HEK293 (cell line): ENCODE measurements around the gene CNR1.

Experiments used
- BCL11A ChIP-seq: fragments of 450-650 bp; formaldehyde crosslinking; IDR thresholded peaks from 2 replicates; pipeline ENCODE4 v1.5.1; 2016; ENCODE audit warnings: low read depth, missing biosample characterization, missing genetic modification characterization
- BCL11B ChIP-seq: fragments of 450-650 bp; formaldehyde crosslinking; IDR thresholded peaks from 2 replicates; pipeline ENCODE4 v1.5.1; 2016; ENCODE audit warnings: low read depth, missing biosample characterization, missing genetic modification characterization
- GLIS1 ChIP-seq: fragments of 450-650 bp; formaldehyde crosslinking; IDR thresholded peaks from 2 replicates; pipeline ENCODE4 v1.5.1; 2016; ENCODE audit warnings: missing biosample characterization, missing genetic modification characterization
- GLIS2 ChIP-seq: fragments of 450-650 bp; formaldehyde crosslinking; IDR thresholded peaks from 2 replicates; pipeline ENCODE4 v1.5.1; 2016; ENCODE audit warnings: missing biosample characterization, missing genetic modification characterization
- HOXC10 ChIP-seq: sonication (generic); formaldehyde crosslinking; IDR thresholded peaks from 2 replicates; pipeline ENCODE4 v1.8.1; 2023; ENCODE audit warnings: mild to moderate bottlenecking, missing genetic modification reagents
- KLF17 ChIP-seq: fragments of 450-650 bp; formaldehyde crosslinking; IDR thresholded peaks from 2 replicates; pipeline ENCODE4 v1.5.1; 2016; ENCODE audit warnings: missing biosample characterization, missing genetic modification characterization
- OVOL3 ChIP-seq: fragments of 450-650 bp; formaldehyde crosslinking; IDR thresholded peaks from 2 replicates; pipeline ENCODE4 v1.5.1; 2016; ENCODE audit warnings: missing biosample characterization, missing genetic modification characterization
- PRDM1 ChIP-seq: fragments of 450-650 bp; formaldehyde crosslinking; IDR thresholded peaks from 2 replicates; pipeline ENCODE4; 2016; ENCODE audit warnings: missing biosample characterization, missing genetic modification characterization
- YY2 ChIP-seq: fragments of 450-650 bp; formaldehyde crosslinking; IDR thresholded peaks from 2 replicates; pipeline ENCODE4 v1.5.1; 2016; ENCODE audit warnings: missing biosample characterization, missing genetic modification characterization
- ZFHX2 ChIP-seq: fragments of 450-650 bp; formaldehyde crosslinking; conservative IDR thresholded peaks from 2 replicates; pipeline ENCODE4 v1.5.1; 2016; ENCODE audit warnings: missing biosample characterization, missing genetic modification characterization
- ZFP3 ChIP-seq: fragments of 450-650 bp; formaldehyde crosslinking; IDR thresholded peaks from 2 replicates; pipeline ENCODE4 v1.5.1; 2016; ENCODE audit warnings: low read depth, missing biosample characterization, missing genetic modification characterization
- ZIC2 ChIP-seq: fragments of 450-650 bp; formaldehyde crosslinking; IDR thresholded peaks from 2 replicates; pipeline ENCODE4 v1.5.1; 2016; ENCODE audit warnings: missing biosample characterization, missing genetic modification characterization
- ZNF10 ChIP-seq: fragments of 450-650 bp; formaldehyde crosslinking; IDR thresholded peaks from 2 replicates; pipeline ENCODE4 v1.5.1; 2017; ENCODE audit warnings: missing biosample characterization, missing genetic modification characterization
- ZNF112 ChIP-seq: fragments of 450-650 bp; formaldehyde crosslinking; IDR thresholded peaks from 2 replicates; pipeline ENCODE4 v1.5.0; 2017; ENCODE audit warnings: missing biosample characterization, missing genetic modification characterization
- ZNF114 ChIP-seq: fragments of 450-650 bp; formaldehyde crosslinking; IDR thresholded peaks from 2 replicates; pipeline ENCODE4 v1.5.0; 2017; ENCODE audit warnings: missing biosample characterization, missing genetic modification characterization
- ZNF2 ChIP-seq: fragments of 450-650 bp; formaldehyde crosslinking; IDR thresholded peaks from 2 replicates; pipeline ENCODE4 v1.5.1; 2016; ENCODE audit warnings: missing biosample characterization, missing genetic modification characterization
- ZNF202 ChIP-seq: fragments of 450-650 bp; formaldehyde crosslinking; IDR thresholded peaks from 2 replicates; pipeline ENCODE4 v1.5.1; 2016; ENCODE audit warnings: missing biosample characterization, missing genetic modification characterization, borderline replicate concordance
- ZNF24 ChIP-seq: fragments of 450-650 bp; formaldehyde crosslinking; IDR thresholded peaks from 2 replicates; pipeline ENCODE4 v1.5.1; 2016; ENCODE audit warnings: missing biosample characterization, missing genetic modification characterization
- ZNF335 ChIP-seq: fragments of 450-650 bp; formaldehyde crosslinking; conservative IDR thresholded peaks from 2 replicates; pipeline ENCODE4 v1.5.1; 2016; ENCODE audit warnings: missing biosample characterization, missing genetic modification characterization
- ZNF341 ChIP-seq: fragments of 450-650 bp; formaldehyde crosslinking; IDR thresholded peaks from 2 replicates; pipeline ENCODE4; 2016; ENCODE audit warnings: low read depth, missing biosample characterization, missing genetic modification characterization
- ZNF354C ChIP-seq: fragments of 450-650 bp; formaldehyde crosslinking; IDR thresholded peaks from 2 replicates; pipeline ENCODE4 v1.5.1; 2016; ENCODE audit warnings: missing biosample characterization, missing genetic modification characterization, low read depth, borderline replicate concordance
- ZNF416 ChIP-seq: fragments of 450-650 bp; formaldehyde crosslinking; IDR thresholded peaks from 2 replicates; pipeline ENCODE4 v1.5.1; 2016; ENCODE audit warnings: missing biosample characterization, missing genetic modification characterization
- ZNF521 ChIP-seq: fragments of 450-650 bp; formaldehyde crosslinking; IDR thresholded peaks from 2 replicates; pipeline ENCODE4 v1.5.1; 2017; ENCODE audit warnings: missing biosample characterization, mild to moderate bottlenecking, missing genetic modification characterization
- ZNF529 ChIP-seq: fragments of 450-650 bp; formaldehyde crosslinking; IDR thresholded peaks from 2 replicates; pipeline ENCODE4 v1.5.1; 2017; ENCODE audit warnings: missing genetic modification characterization, missing biosample characterization; ENCODE audit not compliant: insufficient replicate concordance
- ZNF548 ChIP-seq: fragments of 450-650 bp; formaldehyde crosslinking; IDR thresholded peaks from 2 replicates; pipeline ENCODE4 v1.5.1; 2016; ENCODE audit warnings: missing biosample characterization, missing genetic modification characterization
- ZNF549 ChIP-seq: fragments of 450-650 bp; IDR thresholded peaks from 2 replicates; pipeline ENCODE4 v1.5.1; 2018; ENCODE audit warnings: missing biosample characterization, missing genetic modification characterization, mild to moderate bottlenecking, inconsistent platforms, moderate library complexity
- ZNF560 ChIP-seq: fragments of 450-650 bp; formaldehyde crosslinking; IDR thresholded peaks from 2 replicates; pipeline ENCODE4 v1.5.1; 2017; ENCODE audit warnings: missing biosample characterization, missing genetic modification characterization, borderline replicate concordance
- ZNF585B ChIP-seq: fragments of 450-650 bp; formaldehyde crosslinking; IDR thresholded peaks from 2 replicates; pipeline ENCODE4 v1.5.1; 2016; ENCODE audit warnings: missing biosample characterization, missing genetic modification characterization
- ZNF660 ChIP-seq: fragments of 450-650 bp; IDR thresholded peaks from 2 replicates; pipeline ENCODE4 v1.5.1; 2018; ENCODE audit warnings: missing biosample characterization, mild to moderate bottlenecking, missing genetic modification characterization
- ZNF701 ChIP-seq: fragments of 450-650 bp; formaldehyde crosslinking; IDR thresholded peaks from 2 replicates; pipeline ENCODE4 v1.5.1; 2016; ENCODE audit warnings: missing biosample characterization, missing genetic modification characterization
- ZNF747 ChIP-seq: fragments of 450-650 bp; formaldehyde crosslinking; IDR thresholded peaks from 2 replicates; pipeline ENCODE4 v1.5.1; 2016; ENCODE audit warnings: missing biosample characterization, missing genetic modification characterization
- ZSCAN16 ChIP-seq: fragments of 450-650 bp; formaldehyde crosslinking; IDR thresholded peaks from 2 replicates; pipeline ENCODE4 v1.5.1; 2016; ENCODE audit warnings: missing biosample characterization, missing genetic modification characterization
- ZSCAN23 ChIP-seq: fragments of 450-650 bp; formaldehyde crosslinking; IDR thresholded peaks from 2 replicates; pipeline ENCODE4 v1.5.1; 2016; ENCODE audit warnings: missing biosample characterization, missing genetic modification characterization
- ZSCAN30 ChIP-seq: fragments of 450-650 bp; IDR thresholded peaks from 2 replicates; pipeline ENCODE4 v1.5.1; 2018; ENCODE audit warnings: missing biosample characterization, mild to moderate bottlenecking, missing genetic modification characterization, moderate library complexity
- ZSCAN5A ChIP-seq: fragments of 450-650 bp; formaldehyde crosslinking; IDR thresholded peaks from 2 replicates; pipeline ENCODE4 v1.5.1; 2016; ENCODE audit warnings: missing biosample characterization, missing genetic modification characterization
- TF ChIP-seq, protein P1 (sequence below): fragments of 450-650 bp; formaldehyde crosslinking; IDR thresholded peaks from 2 replicates; pipeline ENCODE4 v1.5.1; 2016; ENCODE audit warnings: missing biosample characterization, missing genetic modification characterization
- TF ChIP-seq, protein P2 (sequence below): fragments of 450-650 bp; formaldehyde crosslinking; IDR thresholded peaks from 2 replicates; pipeline ENCODE4; 2016; ENCODE audit warnings: missing biosample characterization, missing genetic modification characterization

CNR1 gene

GRCh38 chr6:88166493-88167351 is 575 bp upstream of the CNR1 start (continued):
- TF ChIP-seq, protein P1, sequence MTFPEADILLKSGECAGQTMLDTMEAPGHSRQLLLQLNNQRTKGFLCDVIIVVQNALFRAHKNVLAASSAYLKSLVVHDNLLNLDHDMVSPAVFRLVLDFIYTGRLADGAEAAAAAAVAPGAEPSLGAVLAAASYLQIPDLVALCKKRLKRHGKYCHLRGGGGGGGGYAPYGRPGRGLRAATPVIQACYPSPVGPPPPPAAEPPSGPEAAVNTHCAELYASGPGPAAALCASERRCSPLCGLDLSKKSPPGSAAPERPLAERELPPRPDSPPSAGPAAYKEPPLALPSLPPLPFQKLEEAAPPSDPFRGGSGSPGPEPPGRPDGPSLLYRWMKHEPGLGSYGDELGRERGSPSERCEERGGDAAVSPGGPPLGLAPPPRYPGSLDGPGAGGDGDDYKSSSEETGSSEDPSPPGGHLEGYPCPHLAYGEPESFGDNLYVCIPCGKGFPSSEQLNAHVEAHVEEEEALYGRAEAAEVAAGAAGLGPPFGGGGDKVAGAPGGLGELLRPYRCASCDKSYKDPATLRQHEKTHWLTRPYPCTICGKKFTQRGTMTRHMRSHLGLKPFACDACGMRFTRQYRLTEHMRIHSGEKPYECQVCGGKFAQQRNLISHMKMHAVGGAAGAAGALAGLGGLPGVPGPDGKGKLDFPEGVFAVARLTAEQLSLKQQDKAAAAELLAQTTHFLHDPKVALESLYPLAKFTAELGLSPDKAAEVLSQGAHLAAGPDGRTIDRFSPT (tag by site-specific recombination), result peak; percentile 33; the same call in 1 of the 2 replicates
- peak; percentile 31 for TF ChIP-seq ZNF335 (tag by site-specific recombination)
- TF ChIP-seq, protein P2, sequence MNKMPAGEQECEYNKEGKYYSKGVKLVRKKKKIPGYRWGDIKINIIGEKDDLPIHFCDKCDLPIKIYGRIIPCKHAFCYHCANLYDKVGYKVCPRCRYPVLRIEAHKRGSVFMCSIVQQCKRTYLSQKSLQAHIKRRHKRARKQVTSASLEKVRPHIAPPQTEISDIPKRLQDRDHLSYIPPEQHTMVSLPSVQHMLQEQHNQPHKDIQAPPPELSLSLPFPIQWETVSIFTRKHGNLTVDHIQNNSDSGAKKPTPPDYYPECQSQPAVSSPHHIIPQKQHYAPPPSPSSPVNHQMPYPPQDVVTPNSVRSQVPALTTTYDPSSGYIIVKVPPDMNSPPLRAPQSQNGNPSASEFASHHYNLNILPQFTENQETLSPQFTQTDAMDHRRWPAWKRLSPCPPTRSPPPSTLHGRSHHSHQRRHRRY (tag by site-specific recombination), result no peak
- no peak for TF ChIP-seq ZNF549 (tag by site-specific recombination)
- no peak for TF ChIP-seq OVOL3 (tag by site-specific recombination)
- TF ChIP-seq ZNF521 (tag by site-specific recombination), result no peak
- no peak for TF ChIP-seq ZNF660
- TF ChIP-seq ZFHX2 (tag by site-specific recombination), result peak; percentile 92
- TF ChIP-seq YY2 (tag by site-specific recombination), result no peak
- no peak for TF ChIP-seq ZFP3 (tag by site-specific recombination)
- no peak for TF ChIP-seq ZNF529 (tag by site-specific recombination)
- TF ChIP-seq BCL11A, result 0 out of 2 replicates have a peak, but pooled peaks have one; percentile 20
- no peak for TF ChIP-seq ZNF2 (tag by site-specific recombination)
- no peak for TF ChIP-seq ZNF548 (tag by site-specific recombination)
- TF ChIP-seq GLIS2 (tag by site-specific recombination), result peak; percentile 73
- TF ChIP-seq ZNF114, result no peak
- no peak for TF ChIP-seq ZSCAN23 (tag by site-specific recombination)
- no peak for TF ChIP-seq ZNF354C (tag by site-specific recombination)
- TF ChIP-seq ZNF416 (tag by site-specific recombination), result no peak
- TF ChIP-seq ZNF747, result no peak
- TF ChIP-seq PRDM1 (tag by site-specific recombination), result no peak
- no peak for TF ChIP-seq ZNF112
- peak; percentile 74 for TF ChIP-seq ZNF341 (tag by site-specific recombination)
- no peak for TF ChIP-seq ZSCAN16
- no peak for TF ChIP-seq GLIS1 (tag by site-specific recombination)
- TF ChIP-seq BCL11B (tag by site-specific recombination), result no peak
- TF ChIP-seq ZNF10, result no peak
- no peak for TF ChIP-seq ZNF202 (tag by site-specific recombination)
- peak; percentile 40; the same call in 1 of the 2 replicates for TF ChIP-seq ZIC2
- peak; percentile 77 for TF ChIP-seq KLF17 (tag by site-specific recombination)
- TF ChIP-seq ZNF585B (tag by site-specific recombination), result no peak
- no peak for TF ChIP-seq ZNF560
- 0 out of 2 replicates have a peak, but pooled peaks have one; percentile 22 for TF ChIP-seq ZNF24
- no peak for TF ChIP-seq ZSCAN30 (tag by site-specific recombination)
- TF ChIP-seq ZNF701 (tag by site-specific recombination), result no peak
- TF ChIP-seq ZSCAN5A (tag by site-specific recombination), result no peak
- TF ChIP-seq HOXC10 (CRISPR knock-in tag), result peak; percentile 60; the same call in 1 of the 2 replicates
